Mucosa of gallbladder (tissue), 1 donor: ENCODE measurements around the gene RAB3A. TPM values are rescaled to one million over a fixed set of nuclear protein-coding genes. Genes with fewer than 3 reads are reported as not detected.

Source experiments
- DNase-seq: peaks from one replicate; pipeline ENCODE4 v3.0.0-alpha.2; 2020; ENCODE audit warnings: low spot score
- total RNA-seq: library from RNA; stranded (reverse); gene quantifications from one replicate; pipeline ENCODE4 v1.2.1, GENCODE V29; 2021
- donor health status: DM: no; HTN: no; CAD: no.

RAB3A gene
- total RNA-seq, 1 donor from 2014 or later = 5.5 TPM

GRCh38 chr19:18197941-18198340 lies 5.9 kb downstream of the RAB3A start:
- DNase-seq = no peak

- DNase-seq = no peak
Measured at GRCh38 chr19:18197306-18197705, 6.5 kb downstream of the RAB3A start.

GRCh38 chr19:18196511-18196845 lies 7.4 kb downstream of the RAB3A start:
- DNase-seq = no peak

DNA sequence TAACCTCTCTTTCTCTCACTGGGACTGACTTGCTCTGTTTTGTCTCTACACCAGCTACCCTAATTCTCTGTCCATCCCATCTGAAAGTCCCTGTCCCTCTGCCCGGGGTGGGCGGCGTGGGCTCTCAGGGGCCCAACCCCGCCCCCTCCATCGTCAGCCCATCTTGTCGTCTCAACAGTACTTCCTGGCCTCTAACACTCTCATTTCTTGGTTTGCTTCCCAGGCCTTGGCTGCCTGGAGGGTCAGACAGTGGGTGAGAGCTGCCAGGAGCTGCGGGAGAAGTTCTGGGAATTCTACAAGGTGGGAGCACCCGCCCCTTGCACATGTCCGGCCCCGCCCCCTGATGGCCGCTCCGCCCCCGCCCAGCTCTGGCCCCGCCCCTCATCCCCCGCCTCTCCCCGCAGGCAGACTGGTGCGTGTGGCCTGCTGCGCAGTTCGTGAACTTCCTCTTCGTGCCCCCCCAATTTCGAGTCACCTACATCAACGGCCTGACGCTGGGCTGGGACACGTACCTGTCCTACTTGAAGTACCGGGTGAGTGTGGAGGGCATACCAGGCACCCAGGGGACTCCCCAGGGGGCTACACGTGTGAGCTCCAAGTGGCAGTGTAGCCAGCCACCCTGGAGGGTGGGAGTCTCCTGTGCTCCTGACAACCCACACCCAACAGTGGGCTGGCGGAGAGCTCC lies 9.1 kb downstream of the RAB3A start:
- DNase-seq = no peak

GRCh38 chr19:18194181-18194530 lies 9.7 kb downstream of the RAB3A start:
- DNase-seq = no peak

DNA sequence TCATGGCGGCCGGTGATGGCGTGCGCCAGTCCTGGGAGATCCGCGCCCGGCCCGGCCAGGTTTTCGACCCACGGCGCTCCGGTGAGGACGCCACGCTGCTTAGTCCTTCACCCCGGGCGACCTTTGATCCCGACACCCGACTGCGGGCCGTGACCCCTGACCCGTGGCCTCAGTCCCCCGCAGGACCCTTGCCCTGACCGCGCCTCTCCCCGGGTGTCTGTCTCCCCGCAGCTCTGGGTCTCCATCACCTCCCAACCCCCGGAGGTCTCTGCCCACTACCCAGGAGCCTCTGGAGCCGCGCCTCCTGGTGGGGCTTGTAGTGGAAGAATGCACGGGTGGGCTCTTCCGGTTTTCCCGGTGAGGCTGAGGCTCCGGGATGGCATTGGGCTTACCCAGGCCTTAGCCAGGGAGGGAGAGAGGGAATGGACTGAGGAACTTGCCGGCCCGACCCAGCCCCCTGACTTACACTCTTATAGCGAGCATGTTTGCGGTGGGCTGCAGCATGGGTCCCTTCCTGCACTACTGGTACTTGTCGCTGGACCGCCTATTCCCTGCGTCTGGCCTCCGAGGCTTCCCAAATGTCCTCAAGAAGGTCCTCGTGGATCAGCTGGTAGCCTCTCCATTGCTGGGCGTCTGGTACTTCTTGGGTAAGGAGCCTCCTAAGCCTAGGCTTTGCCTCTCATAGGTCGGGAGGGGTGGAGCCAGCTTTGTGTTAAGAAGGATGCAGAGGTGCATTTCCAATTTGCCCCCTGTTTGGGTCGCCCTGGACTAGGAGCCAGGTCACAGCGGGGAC lies 10.3 kb downstream of the RAB3A start:
- DNase-seq = no peak

DNA sequence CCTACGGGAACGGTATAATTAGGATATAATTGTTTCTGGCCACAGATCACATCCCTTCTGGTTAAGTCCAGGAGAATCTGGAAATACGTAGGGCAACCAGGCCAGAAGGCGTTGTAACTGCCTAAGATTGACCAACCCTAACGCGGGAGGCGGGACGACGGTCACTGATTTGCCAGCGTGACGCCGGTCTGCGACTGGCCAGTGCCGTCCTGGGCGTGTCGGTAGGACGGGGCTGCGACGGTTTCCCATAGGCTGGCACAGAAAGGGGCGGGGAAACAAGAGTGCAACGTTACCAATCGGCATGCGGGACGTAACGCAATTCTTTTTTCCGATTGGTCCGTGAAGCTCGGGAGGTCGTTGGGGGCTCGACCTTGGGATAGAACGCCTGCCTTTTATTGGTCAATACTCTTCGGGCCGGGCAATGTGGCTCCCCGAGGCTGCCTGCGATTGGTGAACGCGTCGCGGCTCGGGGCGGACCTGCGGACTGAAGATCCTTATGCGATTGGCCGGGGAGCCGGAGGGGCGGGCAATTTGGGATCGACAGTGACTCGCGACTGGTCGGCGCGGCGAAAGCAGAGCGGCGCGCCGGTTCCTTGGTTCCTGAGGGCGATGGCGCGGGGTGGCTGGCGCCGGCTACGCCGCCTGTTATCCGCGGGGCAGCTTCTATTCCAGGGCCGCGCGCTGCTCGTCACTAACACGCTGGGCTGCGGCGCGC lies 11.0 kb downstream of the RAB3A start, which contains the start of gene MPV17L2:
Gene MPV17L2, plus strand, starts transcription at position 546 of the 715 bp plus-strand sequence. Its CDS starts 64 bp downstream, at position 610.
- DNase-seq = peak; percentile 99

DNA sequence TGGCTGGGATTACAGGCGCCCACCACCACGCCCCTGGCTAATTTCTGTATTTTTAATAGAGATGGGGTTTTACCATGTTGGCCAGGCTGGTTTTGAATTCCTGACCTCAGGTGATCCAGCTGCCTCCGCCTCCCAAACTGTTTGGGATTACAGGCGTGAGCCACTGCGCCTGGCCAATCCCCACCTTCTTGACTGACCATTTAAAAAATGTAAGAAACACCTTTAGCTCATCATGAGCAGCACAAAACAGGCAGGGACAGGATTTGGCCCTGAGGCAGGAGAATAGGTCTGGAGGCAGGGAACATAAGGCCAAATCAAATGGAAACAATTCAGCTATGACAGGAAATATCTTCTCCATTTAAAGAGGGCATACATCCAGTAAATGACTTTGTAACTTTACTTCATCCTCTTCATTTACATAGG lies 12.2 kb downstream of the RAB3A start:
- DNase-seq = no peak

DNA sequence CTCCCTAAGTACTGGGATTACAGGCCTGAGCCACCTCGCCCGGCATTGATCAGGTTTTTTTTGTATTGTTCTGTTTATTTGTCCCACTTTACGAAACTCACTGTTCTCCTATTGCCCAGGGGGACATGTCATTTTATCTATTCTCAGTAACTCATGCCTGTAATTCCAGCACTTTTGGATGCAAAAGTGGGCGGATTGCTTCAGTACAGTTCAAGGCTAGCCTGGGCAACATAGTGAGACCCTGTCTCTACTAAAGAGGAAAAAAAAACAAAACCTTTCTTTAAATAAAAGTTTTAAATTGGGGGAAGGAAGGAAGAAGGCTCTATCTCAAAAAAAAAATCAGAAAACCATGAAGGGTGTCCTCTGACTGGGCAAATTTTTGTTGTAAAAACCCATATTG lies 13.6 kb downstream of the RAB3A start:
- DNase-seq = no peak

GRCh38 chr19:18185538-18185937 lies 18.3 kb downstream of the RAB3A start:
- DNase-seq = no peak

DNA sequence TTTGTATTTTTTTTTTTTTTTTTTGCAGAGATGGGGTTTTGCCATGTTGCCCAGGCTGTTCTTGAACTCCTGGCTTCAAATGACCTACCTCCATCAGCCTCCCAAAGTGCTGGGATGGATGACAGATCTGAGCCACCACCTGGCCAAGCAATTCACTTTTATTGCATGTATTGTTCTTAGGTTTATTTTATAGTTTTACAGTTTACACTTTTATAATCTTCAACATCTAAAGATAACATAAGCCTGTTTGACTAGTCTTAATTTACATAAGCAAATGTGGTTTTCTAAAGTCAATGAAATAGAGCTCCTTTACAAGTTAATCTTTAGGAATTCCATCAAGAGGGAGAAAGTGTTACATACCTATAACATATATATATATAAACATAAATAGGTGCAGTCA lies 20.3 kb downstream of the RAB3A start:
- no peak for DNase-seq

DNA sequence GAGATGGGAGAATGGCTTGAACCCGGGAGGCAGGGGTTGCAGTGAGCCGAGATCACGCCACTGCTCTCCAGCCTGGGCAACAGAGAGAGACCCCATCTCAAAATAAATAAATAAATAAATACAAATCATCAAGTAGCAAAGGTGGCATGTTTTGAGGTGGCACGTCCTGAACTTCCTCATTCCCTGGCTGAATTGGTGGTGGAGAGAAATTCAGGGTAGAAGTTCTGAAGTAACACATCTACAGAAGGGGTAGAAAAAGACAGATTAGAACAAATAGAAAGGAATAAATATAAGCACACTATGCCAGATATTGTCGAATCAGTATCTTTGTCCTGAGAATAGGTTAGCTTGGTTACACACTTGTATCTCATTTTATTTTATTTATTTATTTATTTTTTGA lies 23.9 kb downstream of the RAB3A start:
- DNase-seq = no peak

- no peak for DNase-seq
Measured at GRCh38 chr19:18176367-18177310, 27.2 kb downstream of the RAB3A start.

GRCh38 chr19:18174983-18175382 lies 28.9 kb downstream of the RAB3A start:
- DNase-seq = no peak

- DNase-seq = peak; percentile 68
Measured at GRCh38 chr19:18173572-18174288, 30.1 kb downstream of the RAB3A start, which contains the start of gene IFI30. Gene IFI30 (plus strand): TSS chr19:18173813. CDS start chr19:18173842, 29 bp downstream.

DNA sequence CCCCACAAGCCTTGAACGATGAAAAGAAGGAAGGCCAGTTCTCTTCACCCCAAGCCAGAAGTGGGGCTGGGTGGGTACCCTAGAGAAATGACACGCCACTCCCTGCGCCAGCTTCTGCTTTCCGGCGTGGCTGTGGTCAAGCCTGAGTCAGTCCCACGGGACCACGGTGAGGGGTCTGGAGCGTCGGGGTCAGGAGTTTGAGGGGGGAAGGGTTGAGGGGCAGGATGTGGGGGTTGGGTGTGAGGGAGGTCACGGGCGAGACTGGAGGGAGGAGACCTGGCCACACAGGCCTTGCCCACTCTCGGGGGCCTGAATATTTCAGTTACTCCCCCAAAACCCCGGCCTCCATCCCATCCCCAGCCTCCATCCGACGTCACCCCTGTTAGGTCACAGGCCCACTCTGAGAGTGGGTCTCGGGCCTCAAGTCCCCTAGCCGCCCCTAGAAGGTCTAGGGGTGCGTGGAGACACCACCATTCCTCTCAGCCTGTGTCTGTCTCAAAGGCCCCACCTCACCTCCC lies 30.7 kb downstream of the RAB3A start:
- DNase-seq = peak; percentile 57

DNA sequence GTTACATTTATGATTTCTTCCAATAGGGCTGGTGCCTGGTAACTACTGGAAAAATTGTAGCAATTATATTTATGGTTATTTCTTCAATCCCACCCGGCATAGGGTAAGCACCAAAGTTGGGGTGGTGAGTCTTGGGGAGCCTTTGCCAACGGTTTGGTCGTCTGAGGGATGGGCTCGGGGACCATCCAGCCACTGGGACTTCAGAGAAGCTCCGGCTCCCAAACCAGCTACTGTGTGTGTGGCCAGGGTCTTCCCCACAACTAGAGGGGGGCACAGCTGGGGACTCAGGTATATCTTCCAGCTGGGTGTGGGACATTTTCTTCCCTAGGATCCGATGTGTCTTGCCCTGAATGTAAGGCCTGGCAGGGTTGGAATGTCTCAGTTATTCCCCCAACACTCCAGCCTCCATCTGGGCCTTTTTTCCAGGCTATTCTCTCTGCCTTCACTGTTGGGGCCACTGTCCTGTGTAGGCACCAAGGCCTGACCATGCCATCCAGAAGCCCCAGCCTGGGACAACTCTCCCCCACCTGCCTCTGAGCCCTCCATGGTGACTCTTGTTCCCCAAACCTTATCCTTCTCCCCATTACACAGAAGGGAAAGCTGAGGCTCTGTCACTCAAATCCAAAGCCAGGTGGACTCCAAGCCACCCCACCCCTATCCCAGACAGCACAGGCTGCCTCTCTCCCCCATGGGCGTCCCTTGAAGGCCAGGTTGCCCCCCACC lies 31.4 kb downstream of the RAB3A start:
- no peak for DNase-seq

GRCh38 chr19:18171605-18172327 lies 32.1 kb downstream of the RAB3A start:
- DNase-seq = no peak

- no peak for DNase-seq
Measured at GRCh38 chr19:18170714-18171255, 33.1 kb downstream of the RAB3A start.
